Vagina (tissue), 2 donors: Measurements from ENCODE around the gene KRT7.

Experiments
- CTCF ChIP-seq, 3 experiments: fragments of 450-650 bp in 2 of 3; fragments of 200-600 bp in 1 of 3; sonication (generic) in 1 of 3; IDR thresholded peaks; one replicate each; pipeline ENCODE4 v1.5.1; 2017 to 2019; ENCODE audit warnings: antibody characterized with exemption in 3 of 3, mild to moderate bottlenecking in 2 of 3, moderate library complexity in 2 of 3
- POLR2A ChIP-seq, 2 donors: fragments of 450-650 bp; IDR thresholded peaks; one replicate each; pipeline ENCODE4 v1.6.1; 2017; ENCODE audit warnings: antibody characterized with exemption in 2 of 2, mild to moderate bottlenecking in 2 of 2, moderate library complexity in 2 of 2
- POLR2AphosphoS5 ChIP-seq, 2 donors: sonication (generic); formaldehyde crosslinking; IDR thresholded peaks; one replicate each; pipeline ENCODE4 v1.9.0; 2017; ENCODE audit warnings: antibody characterized with exemption in 2 of 2, mild to moderate bottlenecking in 2 of 2, low read depth in 1 of 2; ENCODE audit not compliant: insufficient read depth in 1 of 2

- TF ChIP-seq CTCF (IDR thresholded peaks at IDR 0.05) (no peak), POLR2A (IDR thresholded peaks at IDR 0.05) (no peak), POLR2AphosphoS5 (IDR thresholded peaks at IDR 0.05; ENCODE audit: insufficient read depth in 1 of 2, low read depth in 1 of 2) (peak in 1 of 2 donors; percentile 75)
Observed at GRCh38 chr12:52210186-52210924, 22.7 kb upstream of the KRT7 start.
